Kidney capillary endothelial cell (primary cell): Measurements from ENCODE around the gene ADGRG4.
"Not testable (repeated sequence)": the region's sequence is repeated elsewhere in the genome, so short reads cannot be mapped to it uniquely, and the experiment has no call there.

ENCODE experiments used
- DNase-seq: peaks from one replicate; pipeline ENCODE4 v3.0.0-alpha.2; 2018; ENCODE audit warnings: low spot score

The ADGRG4 gene, protein sequence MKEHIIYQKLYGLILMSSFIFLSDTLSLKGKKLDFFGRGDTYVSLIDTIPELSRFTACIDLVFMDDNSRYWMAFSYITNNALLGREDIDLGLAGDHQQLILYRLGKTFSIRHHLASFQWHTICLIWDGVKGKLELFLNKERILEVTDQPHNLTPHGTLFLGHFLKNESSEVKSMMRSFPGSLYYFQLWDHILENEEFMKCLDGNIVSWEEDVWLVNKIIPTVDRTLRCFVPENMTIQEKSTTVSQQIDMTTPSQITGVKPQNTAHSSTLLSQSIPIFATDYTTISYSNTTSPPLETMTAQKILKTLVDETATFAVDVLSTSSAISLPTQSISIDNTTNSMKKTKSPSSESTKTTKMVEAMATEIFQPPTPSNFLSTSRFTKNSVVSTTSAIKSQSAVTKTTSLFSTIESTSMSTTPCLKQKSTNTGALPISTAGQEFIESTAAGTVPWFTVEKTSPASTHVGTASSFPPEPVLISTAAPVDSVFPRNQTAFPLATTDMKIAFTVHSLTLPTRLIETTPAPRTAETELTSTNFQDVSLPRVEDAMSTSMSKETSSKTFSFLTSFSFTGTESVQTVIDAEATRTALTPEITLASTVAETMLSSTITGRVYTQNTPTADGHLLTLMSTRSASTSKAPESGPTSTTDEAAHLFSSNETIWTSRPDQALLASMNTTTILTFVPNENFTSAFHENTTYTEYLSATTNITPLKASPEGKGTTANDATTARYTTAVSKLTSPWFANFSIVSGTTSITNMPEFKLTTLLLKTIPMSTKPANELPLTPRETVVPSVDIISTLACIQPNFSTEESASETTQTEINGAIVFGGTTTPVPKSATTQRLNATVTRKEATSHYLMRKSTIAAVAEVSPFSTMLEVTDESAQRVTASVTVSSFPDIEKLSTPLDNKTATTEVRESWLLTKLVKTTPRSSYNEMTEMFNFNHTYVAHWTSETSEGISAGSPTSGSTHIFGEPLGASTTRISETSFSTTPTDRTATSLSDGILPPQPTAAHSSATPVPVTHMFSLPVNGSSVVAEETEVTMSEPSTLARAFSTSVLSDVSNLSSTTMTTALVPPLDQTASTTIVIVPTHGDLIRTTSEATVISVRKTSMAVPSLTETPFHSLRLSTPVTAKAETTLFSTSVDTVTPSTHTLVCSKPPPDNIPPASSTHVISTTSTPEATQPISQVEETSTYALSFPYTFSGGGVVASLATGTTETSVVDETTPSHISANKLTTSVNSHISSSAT (N-terminal part only)

DNA sequence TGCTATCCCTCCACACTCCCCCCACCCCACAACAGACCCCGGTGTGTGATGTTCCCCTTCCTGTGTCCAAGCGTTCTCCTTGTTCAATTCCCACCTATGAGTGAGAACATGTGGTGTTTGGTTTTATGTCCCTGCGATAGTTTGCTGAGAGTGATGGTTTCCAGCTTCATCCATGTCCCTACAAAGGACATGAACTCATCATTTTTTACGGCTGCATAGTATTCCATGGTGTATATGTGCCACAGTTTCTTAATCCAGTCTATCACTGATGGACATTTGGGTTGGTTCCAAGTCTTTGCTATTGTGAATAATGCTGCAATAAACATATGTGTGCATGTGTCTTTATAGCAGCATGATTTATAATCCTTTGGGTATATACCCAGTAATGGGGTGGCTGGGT is at the start of gene ADGRG4:
ADGRG4 (plus strand) TSS at position 243 of the 400 bp plus-strand sequence. CDS start 7,815 bp downstream, outside the sequence.
- DNase-seq: not testable (repeated sequence)

DNA sequence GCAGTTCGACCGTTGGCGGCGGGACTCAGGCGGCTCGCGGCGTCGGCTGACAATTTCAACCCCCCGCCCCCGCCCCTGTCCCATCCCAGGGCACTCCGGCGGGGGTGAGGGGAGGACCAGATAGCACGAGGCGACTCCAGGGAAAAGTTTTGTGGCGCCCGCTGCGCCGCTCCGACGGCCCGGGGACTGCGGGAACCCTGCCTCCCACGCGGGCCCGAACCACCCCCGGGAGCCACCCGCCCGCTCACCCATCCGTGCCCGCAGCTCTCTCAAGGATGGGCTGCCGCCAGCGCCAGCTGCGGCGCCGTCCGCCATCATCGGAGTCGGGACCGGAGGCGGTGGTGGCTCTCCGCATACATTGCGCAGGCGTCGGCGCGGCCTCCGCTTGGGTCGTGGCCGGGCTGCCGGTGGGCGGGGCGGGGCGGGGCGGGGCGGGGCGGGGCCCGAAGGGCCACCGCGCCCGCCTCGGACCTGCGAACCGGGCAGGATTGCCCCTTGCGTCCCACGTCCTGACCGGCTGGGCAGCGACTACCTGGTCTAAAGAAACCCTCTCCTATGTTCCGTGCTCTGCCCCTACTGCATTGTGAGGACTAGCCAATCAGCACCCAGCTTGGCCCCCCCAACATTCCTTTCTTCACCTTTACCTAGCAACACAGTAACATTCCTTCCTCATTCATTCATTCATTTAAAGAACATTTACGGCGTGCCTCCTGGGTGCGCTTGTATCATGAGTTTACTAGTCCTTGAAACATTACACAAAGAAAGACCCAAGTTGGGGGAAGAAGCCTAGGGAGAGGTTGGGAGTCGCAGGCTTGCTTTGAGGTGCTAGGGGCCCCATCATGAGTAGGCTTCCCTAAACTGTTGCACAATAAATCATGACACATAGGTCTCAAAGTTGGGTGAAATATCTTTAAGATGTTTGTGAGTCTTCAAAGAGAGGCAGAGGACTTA is 49.4 kb upstream of the ADGRG4 start, which contains the start of gene MAP7D3:
MAP7D3 (minus strand) TSS at position 360 of the 951 bp plus-strand sequence; CDS start at position 318, 42 bp downstream.
- DNase-seq: no peak

- DNase-seq: no peak
Measured at GRCh38 chrX:136255541-136255940, 45.2 kb upstream of the ADGRG4 start.

GRCh38 chrX:136256026-136256425 is 44.7 kb upstream of the ADGRG4 start:
- DNase-seq: no peak

- DNase-seq: no peak
Measured at GRCh38 chrX:136258951-136259350, 41.8 kb upstream of the ADGRG4 start.

DNA sequence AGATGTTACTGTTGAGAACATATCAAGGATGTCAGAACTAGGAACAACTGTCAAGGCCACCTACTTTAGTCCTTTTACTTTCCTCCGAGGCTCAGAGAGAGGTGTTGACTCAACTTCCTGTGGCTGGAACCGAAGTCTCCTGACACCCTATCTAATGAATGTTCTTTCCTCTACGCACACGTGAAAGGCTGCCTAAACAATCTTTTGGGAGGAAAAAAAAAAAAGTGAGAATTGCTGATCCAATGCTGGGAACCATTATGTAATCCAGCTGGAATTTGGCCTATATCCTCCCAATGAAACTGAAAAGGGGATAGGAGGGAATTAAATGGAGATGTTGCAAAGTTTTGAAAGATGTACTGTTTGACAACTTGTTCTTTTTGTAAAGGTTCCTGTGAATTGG is 41.2 kb upstream of the ADGRG4 start:
- peak; percentile 57 for DNase-seq

DNA sequence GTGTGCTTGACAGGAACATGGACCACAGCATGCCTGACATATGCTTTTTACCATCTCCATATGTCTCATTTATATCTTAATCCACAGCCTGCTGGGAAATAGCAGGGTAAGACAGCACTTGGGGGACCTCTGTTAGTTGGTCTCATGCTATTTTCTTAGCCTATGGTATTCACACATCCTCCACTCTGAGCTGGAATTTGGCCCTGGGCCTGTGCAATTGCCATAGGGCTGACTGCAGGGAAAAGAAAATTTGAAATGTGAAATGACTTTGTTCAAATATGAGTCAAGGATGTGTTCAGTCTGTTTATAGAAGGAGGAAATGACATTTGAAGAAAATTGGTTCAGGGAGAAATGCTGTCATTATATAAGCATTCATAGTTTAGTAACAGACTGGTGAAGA is 40.0 kb upstream of the ADGRG4 start:
- DNase-seq: peak; percentile 51

- DNase-seq: no peak
Measured at GRCh38 chrX:136261321-136261720, 39.4 kb upstream of the ADGRG4 start.

DNA sequence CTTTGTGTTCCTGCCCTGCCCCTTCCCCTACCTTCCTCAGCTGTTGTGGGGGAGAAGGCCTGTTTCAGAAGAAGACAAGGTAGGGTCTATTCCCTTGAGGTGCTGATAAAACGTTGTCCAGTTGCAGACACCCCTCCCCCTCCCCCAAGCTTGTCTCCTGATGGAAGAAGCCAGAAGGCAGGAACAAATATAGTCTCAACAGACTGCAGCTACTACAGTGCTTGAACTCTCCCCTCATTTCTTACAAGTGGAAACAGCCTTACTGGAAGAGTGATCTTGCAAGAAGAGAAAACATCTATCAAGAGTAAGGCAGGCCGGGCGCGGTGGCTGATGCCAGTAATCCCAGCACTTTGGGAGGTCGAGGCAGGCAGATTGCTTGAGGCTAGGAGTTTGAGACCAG is 38.5 kb upstream of the ADGRG4 start:
- no peak for DNase-seq

DNA sequence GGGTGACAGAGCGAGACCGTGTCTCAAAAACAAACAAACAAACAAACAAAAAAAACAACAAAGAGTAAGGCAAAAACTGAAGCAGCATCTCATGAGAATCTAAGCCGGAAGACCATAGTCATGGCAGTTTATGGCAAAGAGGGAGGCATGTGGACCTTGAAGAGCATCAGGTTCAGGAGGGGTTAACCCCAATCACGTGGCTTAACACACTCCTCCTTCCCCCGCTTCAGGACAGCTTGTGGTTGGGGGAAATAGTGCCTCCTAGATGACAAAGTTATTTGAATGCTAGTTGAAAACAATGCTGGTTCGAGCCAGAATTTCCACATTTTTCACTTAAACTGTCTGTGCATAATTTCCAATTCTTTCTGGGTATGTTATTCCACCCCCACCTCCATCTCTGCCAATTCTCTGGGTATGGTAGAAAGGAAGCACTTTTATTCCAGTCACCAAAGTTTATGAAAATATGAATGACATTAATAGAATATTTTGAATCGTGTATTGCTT is 37.9 kb upstream of the ADGRG4 start:
- DNase-seq: no peak

GRCh38 chrX:136266828-136267227 is 33.9 kb upstream of the ADGRG4 start:
- DNase-seq: no peak

DNA sequence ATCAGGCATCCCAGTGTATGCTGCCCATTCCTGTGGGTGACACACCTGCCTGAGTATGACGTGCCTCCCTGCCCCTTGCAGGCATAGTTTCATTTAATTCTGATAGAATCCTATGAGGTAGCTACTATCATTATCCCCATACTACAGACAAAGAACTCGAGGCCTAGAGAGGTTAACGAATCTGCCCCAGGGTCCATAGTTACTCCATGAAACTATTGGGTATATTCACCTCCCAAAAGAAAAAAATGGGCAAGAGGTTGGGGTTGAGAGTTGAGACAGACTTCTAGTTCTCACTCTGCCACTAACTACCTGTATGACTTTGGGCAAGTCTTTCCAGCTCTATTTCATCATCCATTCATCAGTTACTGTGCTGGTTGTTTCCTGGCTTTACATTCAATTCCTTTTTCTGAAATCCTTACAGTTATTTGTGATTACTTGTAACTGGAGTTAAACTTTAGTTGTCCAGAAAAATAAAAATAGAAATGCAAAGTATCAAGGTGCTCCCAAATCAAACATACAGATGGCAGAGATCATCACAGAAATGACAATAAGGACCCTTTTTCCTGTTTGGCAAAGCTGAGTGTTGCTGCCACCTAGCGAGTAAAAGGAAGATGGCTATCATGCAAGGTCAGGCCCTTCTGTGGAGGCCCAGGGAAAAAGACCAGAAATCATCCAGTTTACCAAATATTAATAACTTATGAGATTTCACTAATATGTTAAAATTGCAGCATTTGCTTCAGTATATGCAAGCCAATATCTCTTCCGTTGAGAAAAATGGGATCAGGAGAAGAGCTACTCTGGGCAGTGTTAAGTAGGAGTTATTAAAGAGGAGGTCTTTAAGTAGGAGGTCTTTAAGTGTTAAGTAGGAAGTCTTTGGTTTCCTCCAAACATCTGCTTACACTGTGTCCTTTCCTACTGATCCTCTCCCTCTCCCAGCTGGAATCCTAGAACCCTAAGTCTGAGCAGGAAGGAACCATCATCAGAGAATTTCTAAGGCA is 32.4 kb upstream of the ADGRG4 start:
- DNase-seq: peak; percentile 50

DNA sequence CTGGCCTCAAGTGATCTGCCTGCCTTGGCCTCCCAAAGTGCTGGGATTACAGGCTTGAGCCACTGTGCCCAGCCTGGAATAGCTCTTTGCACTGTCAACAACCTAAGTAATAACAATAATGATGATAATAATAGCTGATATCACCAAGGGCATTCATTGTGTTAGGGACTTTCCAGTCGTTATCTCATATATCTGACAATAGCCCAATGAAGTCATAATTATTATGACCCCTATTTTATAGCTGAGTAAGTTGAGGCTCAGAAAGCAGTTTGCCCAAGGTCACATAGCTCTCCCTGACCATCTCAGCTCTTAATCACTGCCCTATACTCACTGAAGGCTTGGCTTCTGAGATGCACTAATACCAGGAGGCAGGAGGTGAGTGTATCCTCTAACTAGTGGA is 30.8 kb upstream of the ADGRG4 start:
- no peak for DNase-seq

- DNase-seq: no peak
Measured at GRCh38 chrX:136271300-136271699, 29.5 kb upstream of the ADGRG4 start.

GRCh38 chrX:136272325-136272724 is 28.4 kb upstream of the ADGRG4 start:
- no peak for DNase-seq

- DNase-seq: no peak
Measured at GRCh38 chrX:136273986-136274385, 26.8 kb upstream of the ADGRG4 start.

GRCh38 chrX:136275553-136275952 is 25.2 kb upstream of the ADGRG4 start:
- no peak for DNase-seq

DNA sequence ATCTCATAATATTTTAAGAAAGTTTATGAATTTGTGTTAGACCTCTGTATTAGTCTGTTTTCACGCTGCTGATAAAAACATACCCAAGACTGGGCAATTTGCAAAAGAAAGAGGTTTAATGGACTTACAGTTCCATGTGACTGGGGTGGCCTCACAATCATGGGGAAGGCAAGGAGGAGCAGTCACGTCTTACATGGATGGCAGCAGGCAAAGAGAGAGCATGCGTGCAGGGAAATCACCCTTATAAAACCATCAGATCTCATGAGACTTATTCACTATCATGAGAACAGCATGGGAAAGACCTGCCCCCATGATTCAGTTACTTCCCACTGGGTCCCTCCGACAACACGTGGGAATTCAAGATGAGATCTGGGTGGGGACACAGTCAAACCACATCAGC is 14.4 kb upstream of the ADGRG4 start:
- DNase-seq: not testable (repeated sequence)

DNA sequence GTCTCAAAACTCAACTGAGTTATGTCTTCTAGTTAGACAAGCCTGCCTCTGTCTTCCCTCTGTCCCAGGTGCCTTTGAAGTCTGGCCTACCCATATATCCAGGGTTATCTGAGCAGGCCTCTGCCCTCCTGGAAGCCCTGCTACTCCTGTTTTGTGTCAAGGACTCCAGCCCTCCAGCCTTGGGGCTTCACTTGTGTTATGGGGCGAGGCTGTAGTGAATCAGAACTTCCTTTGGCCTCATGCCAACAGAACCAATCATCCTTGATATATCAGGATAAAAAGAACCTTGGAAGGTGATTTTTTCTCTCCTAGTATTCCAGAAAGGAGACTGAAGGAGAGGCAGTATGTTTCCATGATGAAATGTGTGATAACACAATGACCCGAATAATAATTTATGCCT is 8.9 kb upstream of the ADGRG4 start:
- DNase-seq: no peak

DNA sequence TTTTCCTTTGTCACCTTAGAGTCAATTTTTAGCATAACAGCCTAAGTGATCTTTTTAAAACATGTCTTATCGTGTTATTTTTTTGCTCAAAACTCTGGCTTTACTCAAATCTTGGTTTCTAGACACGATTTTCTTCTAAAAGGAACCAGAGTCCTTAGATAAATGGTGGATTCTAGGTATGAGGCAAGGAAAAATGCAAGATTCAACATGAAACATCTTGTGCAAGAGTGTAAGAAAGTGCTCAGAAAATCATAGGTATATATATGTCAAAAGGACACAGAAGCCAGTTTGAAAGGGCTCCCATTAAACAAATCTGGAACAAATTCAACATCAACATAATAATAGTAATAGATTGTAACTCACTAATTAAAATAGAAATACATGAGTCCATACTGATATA is 8.1 kb upstream of the ADGRG4 start:
- no peak for DNase-seq
